Testis (tissue), 2 donors: Measurements from ENCODE around the gene CPA4.

Experiments
- CTCF ChIP-seq, 3 experiments: fragments of 450-650 bp in 2 of 3; fragments of 200-600 bp in 1 of 3; sonication (generic) in 1 of 3; IDR thresholded peaks; one replicate each; pipeline ENCODE4 v1.5.1; 2016 to 2019; ENCODE audit warnings: antibody characterized with exemption in 3 of 3, mild to moderate bottlenecking in 2 of 3, moderate library complexity in 1 of 3
- POLR2A ChIP-seq: fragments of 450-650 bp; IDR thresholded peaks from one replicate; pipeline ENCODE4 v1.6.1; 2017; ENCODE audit warnings: antibody characterized with exemption, mild to moderate bottlenecking, moderate library complexity

- TF ChIP-seq CTCF (IDR thresholded peaks at IDR 0.05) = no peak
- no peak for TF ChIP-seq POLR2A
These were observed 10.6 kb downstream of the CPA4 start for GRCh38 chr7:130303551-130303950.
